Measurements from ENCODE around the gene FARS2. TPM values are rescaled to one million over a fixed set of nuclear protein-coding genes. Genes with fewer than 3 reads are reported as not detected.

FARS2 gene
- polyA plus RNA-seq, 1 experiment: 17.9 TPM

DNA sequence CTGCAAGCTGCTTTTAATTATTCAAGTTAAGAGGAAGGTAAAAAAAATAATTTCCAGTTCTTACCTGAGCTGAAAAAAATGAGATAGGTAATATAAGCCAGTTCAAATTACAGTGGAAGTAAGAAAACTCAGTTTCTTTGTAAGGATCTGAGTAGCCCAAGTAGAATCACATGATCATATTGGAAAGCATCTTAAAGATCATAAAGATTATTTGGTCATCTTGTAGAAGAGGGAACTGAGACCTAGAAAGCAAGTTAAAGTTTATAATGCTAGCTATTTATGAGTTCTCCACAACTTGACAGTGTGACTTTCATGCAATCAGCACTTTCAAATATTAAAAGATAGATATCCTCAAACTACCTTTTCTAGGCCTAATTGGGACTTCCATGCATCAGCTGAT is 80.5 kb downstream of the FARS2 start:
- ChIA-PET CTCF (interaction anchor here (0.6 kb wide), 1 partner anchor 193 kb away, joined by 3 read pairs; no protein-coding TSS in a partner anchor), POLR2A (no interaction called here)
- DNase-seq (ENCODE audit: low read depth): no peak
- TF ChIP-seq, protein P1, sequence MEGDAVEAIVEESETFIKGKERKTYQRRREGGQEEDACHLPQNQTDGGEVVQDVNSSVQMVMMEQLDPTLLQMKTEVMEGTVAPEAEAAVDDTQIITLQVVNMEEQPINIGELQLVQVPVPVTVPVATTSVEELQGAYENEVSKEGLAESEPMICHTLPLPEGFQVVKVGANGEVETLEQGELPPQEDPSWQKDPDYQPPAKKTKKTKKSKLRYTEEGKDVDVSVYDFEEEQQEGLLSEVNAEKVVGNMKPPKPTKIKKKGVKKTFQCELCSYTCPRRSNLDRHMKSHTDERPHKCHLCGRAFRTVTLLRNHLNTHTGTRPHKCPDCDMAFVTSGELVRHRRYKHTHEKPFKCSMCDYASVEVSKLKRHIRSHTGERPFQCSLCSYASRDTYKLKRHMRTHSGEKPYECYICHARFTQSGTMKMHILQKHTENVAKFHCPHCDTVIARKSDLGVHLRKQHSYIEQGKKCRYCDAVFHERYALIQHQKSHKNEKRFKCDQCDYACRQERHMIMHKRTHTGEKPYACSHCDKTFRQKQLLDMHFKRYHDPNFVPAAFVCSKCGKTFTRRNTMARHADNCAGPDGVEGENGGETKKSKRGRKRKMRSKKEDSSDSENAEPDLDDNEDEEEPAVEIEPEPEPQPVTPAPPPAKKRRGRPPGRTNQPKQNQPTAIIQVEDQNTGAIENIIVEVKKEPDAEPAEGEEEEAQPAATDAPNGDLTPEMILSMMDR (IDR thresholded peaks at IDR 0.05; ENCODE audit: insufficient read depth, low read depth, low read length): no peak
- Histone ChIP-seq H3K4me3 (ENCODE audit: low read depth, low read length) (no peak overlapping the region), H3K36me3 (ENCODE audit: control insufficient read depth, insufficient read depth, low read length) (no peaks in the 10 kb centered on the region), H3K27me3 (ENCODE audit: control insufficient read depth, insufficient read depth, low read length) (no peaks in the 10 kb centered on the region)

DNA sequence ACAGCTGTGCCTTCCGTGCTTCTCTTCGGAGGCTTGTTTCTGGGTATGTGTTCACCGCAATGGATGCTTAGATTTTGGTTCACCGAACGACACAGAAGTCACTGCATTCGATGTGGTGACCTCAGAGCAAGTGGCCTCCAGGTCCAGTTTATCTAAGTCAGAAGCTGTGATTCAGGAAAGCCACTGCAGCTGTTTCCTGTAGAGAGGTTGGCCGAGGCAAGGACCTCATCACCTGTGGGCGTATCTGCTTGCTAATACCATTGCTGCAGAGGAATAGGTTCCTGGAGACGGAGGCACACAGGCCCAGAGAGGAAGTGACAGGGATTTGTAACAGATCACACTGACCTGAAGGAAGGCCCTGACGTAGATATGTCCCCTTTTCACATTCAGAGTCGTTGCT is 82.7 kb downstream of the FARS2 start:
- no peak overlapping the region for H3K4me3 ChIP-seq (ENCODE audit: low read depth, low read length)
- ChIA-PET POLR2A (no interaction called here), CTCF (no interaction called here)
- TF ChIP-seq, protein P1 (IDR thresholded peaks at IDR 0.05; ENCODE audit: insufficient read depth, low read depth, low read length): no peak
- H3K27me3 ChIP-seq (ENCODE audit: control insufficient read depth, insufficient read depth, low read length): no peaks in the 10 kb centered on the region
- no peak for DNase-seq (ENCODE audit: low read depth)
- H3K36me3 ChIP-seq (ENCODE audit: control insufficient read depth, insufficient read depth, low read length): no peaks in the 10 kb centered on the region

DNA sequence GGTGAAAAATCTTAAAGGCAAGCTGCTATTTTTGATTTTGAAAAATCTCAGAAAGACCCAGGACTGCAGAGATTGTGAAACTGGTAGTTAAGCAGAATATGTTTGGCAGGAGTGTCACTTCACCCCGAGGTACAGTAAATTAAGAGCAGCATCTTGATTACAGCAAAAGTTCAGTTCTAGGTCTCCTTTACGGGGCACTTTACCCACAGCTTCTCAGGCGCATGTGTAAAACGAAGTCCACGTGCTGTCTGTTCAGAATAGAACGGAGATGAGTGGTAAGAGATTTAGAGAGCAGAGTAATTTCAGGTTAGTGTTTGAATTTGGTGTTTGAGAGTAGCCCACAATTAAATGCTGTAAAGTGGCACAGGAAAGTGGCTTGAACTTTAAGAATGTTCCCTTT is 84.0 kb downstream of the FARS2 start:
- no peak overlapping the region for H3K4me3 ChIP-seq (ENCODE audit: low read depth, low read length)
- no peak for DNase-seq (ENCODE audit: low read depth)
- ChIA-PET CTCF (no interaction called here), POLR2A (no interaction called here)
- H3K36me3 ChIP-seq (ENCODE audit: control insufficient read depth, insufficient read depth, low read length): no peaks in the 10 kb centered on the region
- TF ChIP-seq, protein P1 (IDR thresholded peaks at IDR 0.05; ENCODE audit: insufficient read depth, low read depth, low read length): no peak
- no peaks in the 10 kb centered on the region for H3K27me3 ChIP-seq (ENCODE audit: control insufficient read depth, insufficient read depth, low read length)

DNA sequence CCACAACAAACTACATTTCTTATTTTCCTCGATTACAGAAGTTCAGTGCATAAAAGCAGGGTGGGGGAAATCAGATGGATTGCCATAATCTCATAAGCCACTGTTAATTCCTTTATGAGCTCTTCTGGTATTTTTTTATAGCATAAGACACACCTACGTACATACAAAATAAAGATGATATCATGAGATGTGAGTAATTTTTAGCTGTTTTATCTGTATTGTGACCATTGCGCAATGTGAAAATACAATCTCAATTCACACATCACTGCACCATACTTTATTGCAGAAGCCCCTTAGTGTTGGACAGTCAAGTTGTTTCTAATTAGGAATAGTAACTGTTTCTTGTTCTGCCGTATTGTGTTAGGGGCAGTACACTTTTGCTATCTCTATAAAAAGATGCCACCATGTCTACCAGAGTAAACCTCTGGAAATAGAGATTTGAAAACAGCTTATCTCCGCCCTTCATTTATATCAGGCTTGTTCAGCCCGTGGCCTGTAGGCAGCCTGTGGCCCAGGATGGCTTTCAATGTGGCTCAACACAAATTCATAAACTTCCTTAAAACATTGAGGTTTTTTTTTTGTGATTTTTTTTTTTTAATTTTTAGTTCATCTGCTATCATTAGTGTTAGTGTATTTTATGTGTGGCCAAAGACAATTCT is 90.4 kb downstream of the FARS2 start:
- DNase-seq (ENCODE audit: low read depth): no peak
- ChIA-PET POLR2A (no interaction called here), CTCF (no interaction called here)
- H3K36me3 ChIP-seq (ENCODE audit: control insufficient read depth, insufficient read depth, low read length): no peaks in the 10 kb centered on the region
- no peaks in the 10 kb centered on the region for H3K27me3 ChIP-seq (ENCODE audit: control insufficient read depth, insufficient read depth, low read length)
- TF ChIP-seq, protein P1 (IDR thresholded peaks at IDR 0.05; ENCODE audit: insufficient read depth, low read depth, low read length): no peak
- no peak overlapping the region for H3K4me3 ChIP-seq (ENCODE audit: low read depth, low read length)

DNA sequence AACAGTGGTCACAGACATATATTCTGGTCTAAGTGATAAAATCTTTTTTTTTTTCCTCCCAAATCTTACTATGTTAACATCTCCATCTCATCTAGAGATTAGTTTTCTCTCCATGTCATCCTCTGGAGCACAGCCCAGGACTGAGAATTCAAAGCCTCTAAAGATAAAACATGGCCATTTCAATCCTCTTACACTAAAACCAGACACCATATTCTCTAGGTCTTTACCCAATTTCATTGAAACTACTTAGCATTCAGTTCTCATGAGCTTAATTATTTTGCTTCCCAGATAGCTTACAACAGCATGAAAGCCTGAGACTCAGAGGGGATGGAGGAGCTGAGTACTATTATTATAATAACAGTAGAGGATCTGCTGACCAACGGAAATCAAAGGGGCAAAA is 92.7 kb downstream of the FARS2 start:
- Histone ChIP-seq H3K4me3 (ENCODE audit: low read depth, low read length) (no peak overlapping the region), H3K36me3 (ENCODE audit: control insufficient read depth, insufficient read depth, low read length) (no peaks in the 10 kb centered on the region), H3K27me3 (ENCODE audit: control insufficient read depth, insufficient read depth, low read length) (no peaks in the 10 kb centered on the region)
- CTCF ChIA-PET: no interaction called here
- POLR2A ChIA-PET: interaction anchor here (0.6 kb wide), 1 partner anchor 1407 kb away, joined by 3 read pairs; no protein-coding TSS in a partner anchor
- TF ChIP-seq, protein P1 (IDR thresholded peaks at IDR 0.05; ENCODE audit: insufficient read depth, low read depth, low read length): no peak
- DNase-seq (ENCODE audit: low read depth): no peak
